OCI-LY7 (cell line): ENCODE results near the gene CDH22. TPM values are rescaled to one million over a fixed set of nuclear protein-coding genes. Genes with fewer than 3 reads are reported as not detected.

ENCODE experiments used
- BruUV-seq: library from RNA; stranded (reverse); fragments of 400-500 nt; replicated peaks from 2 replicates; lab custom pipeline; 2021; lab: Mats Ljungman, UMichigan
- CTCF ChIA-PET: fragments of 300-600 bp; sonication (Branson Sonifier 250); formaldehyde crosslinking; loops from one replicate; lab custom pipeline; 2022; ENCODE audit warnings: antibody characterized with exemption; ENCODE audit not compliant: unreplicated experiment; lab: Charles Lee
- POLR2A ChIA-PET: fragments of 300-600 bp; sonication (Branson Sonifier 250); formaldehyde crosslinking; loops from one replicate; lab custom pipeline; 2022; ENCODE audit warnings: antibody characterized with exemption; lab: Charles Lee
- DNase-seq: peaks from one replicate; pipeline ENCODE4 v3.0.0-alpha.2; 2015; ENCODE audit warnings: low spot score
- H2AFZ ChIP-seq: fragments of 200-600 bp; sonication (generic), shearing (Covaris generic); 2 replicates; pipeline ENCODE4 v1.6.1; 2014; ENCODE audit warnings: mild to moderate bottlenecking, antibody characterized with exemption, low read length, moderate library complexity
- H3K27ac ChIP-seq: fragments of 200-600 bp; sonication (generic); 2 replicates; pipeline ENCODE4 v1.5.1; 2014; ENCODE audit warnings: mixed run types, low read depth, mild to moderate bottlenecking, moderate library complexity, low read length, inconsistent platforms; ENCODE audit not compliant: poor library complexity, severe bottlenecking
- H3K36me3 ChIP-seq: fragments of 200-600 bp; sonication (generic); 2 replicates; pipeline ENCODE4 v1.6.1; 2014; ENCODE audit warnings: mild to moderate bottlenecking, antibody characterized with exemption, low read length, moderate library complexity, mixed read lengths; ENCODE audit not compliant: insufficient read depth
- H3K4me1 ChIP-seq: fragments of 200-600 bp; sonication (generic); 2 replicates; pipeline ENCODE4 v1.5.1; 2014; ENCODE audit warnings: mild to moderate bottlenecking, low read length; ENCODE audit not compliant: insufficient read depth, poor library complexity, severe bottlenecking
- H3K4me2 ChIP-seq: fragments of 200-600 bp; sonication (generic); 2 replicates; pipeline ENCODE4 v1.6.1; 2014; ENCODE audit warnings: mild to moderate bottlenecking, low read length
- H3K4me3 ChIP-seq: fragments of 200-600 bp; sonication (generic); 2 replicates; pipeline ENCODE4 v1.5.1; 2014; ENCODE audit warnings: mild to moderate bottlenecking, low read depth, low read length; ENCODE audit not compliant: poor library complexity, severe bottlenecking
- H3K79me2 ChIP-seq: fragments of 200-600 bp; sonication (generic); 2 replicates; pipeline ENCODE4 v1.6.1; 2016; ENCODE audit warnings: low read depth, mild to moderate bottlenecking, low read length, moderate library complexity, mixed read lengths; ENCODE audit not compliant: insufficient read depth
- H3K9me2 ChIP-seq: fragments of 200-600 bp; sonication (generic); 2 replicates; pipeline ENCODE4 v1.6.1; 2016; ENCODE audit warnings: mild to moderate bottlenecking, low read length, mixed read lengths; ENCODE audit not compliant: insufficient read depth
- H3K9me3 ChIP-seq: fragments of 200-600 bp; sonication (generic); 2 replicates; pipeline ENCODE4 v1.6.1; 2014; ENCODE audit warnings: mild to moderate bottlenecking, mixed run types, low read length, mixed read lengths
- H4K20me1 ChIP-seq: fragments of 200-600 bp; sonication (generic); 2 replicates; pipeline ENCODE4 v1.6.1; 2014; ENCODE audit warnings: mild to moderate bottlenecking, antibody characterized with exemption, low read length, moderate library complexity, mixed read lengths; ENCODE audit not compliant: insufficient read depth
- EZH2phosphoT487 ChIP-seq: fragments of 200-600 bp; sonication (generic); IDR thresholded peaks from 2 replicates; pipeline ENCODE4 v1.6.1; 2018; ENCODE audit warnings: low read depth, borderline replicate concordance, mild to moderate bottlenecking, mixed run types, antibody characterized with exemption, low read length, moderate library complexity, mixed read lengths
- intact Hi-C: fragments of 100-400 bp; cut with micrococcal nuclease; formaldehyde crosslinking; loops from one replicate; pipeline ENCODE4 v1.10.0; 2022; ENCODE audit not compliant: unreplicated experiment
- total RNA-seq, 2 experiments: library from RNA; depleted of rRNA in 1 of 2; stranded (reverse); fragments of >200 nt in 1 of 2; shearing (Covaris generic) in 1 of 2; gene quantifications; 2 replicates each; pipeline ENCODE4 v1.2.3, GENCODE V29; 2014 to 2022
- TF ChIP-seq, protein P1 (sequence below): fragments of 200-600 bp; sonication (generic); conservative IDR thresholded peaks from 2 replicates; pipeline ENCODE4 v1.5.1; 2014; ENCODE audit warnings: mild to moderate bottlenecking, antibody characterized with exemption, low read length, moderate library complexity, mixed read lengths

The CDH22 gene
- total RNA-seq, 2 experiments from 2014 or later, result not detected

DNA sequence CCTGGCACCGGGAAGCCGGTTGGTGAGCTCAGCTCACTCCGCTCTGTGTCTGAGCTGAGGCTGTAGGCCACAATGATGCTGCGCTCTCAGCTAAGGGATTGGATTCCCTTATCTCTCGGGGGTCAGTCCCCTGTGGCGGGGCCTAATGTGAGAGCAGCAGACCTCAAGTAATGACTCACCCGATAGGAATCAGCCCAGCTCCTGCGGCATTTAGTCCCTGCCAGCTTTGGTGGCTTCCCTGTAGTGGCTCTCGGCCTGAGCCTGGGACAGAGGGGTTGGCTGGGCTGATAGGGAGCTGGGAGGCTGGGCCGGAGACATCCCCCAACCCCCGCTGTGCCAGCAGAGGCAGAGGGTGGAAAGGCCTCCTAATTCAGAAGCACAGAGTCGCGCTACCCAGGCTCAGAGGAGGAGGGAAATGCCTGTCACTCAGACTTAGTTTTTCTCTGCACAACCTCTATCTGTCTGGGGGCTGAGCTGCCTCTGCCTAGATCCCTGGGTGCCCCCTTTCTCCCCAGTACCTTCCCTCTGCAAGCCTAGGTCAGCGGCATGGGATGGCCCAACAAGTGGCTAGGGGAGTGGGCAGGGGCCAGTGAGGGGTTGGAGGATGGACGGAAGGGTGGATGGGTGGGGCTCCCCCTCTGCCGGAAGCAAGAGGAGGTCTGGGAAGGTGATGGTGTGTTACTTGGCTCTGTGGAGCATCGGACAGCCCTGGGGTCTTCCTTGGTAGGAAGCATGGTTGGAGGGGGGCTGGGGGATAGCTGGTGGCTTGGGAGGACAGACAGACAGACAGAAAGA is 92.2 kb downstream of the CDH22 start:
- TF ChIP-seq EZH2phosphoT487, result no peak
- TF ChIP-seq, protein P1, sequence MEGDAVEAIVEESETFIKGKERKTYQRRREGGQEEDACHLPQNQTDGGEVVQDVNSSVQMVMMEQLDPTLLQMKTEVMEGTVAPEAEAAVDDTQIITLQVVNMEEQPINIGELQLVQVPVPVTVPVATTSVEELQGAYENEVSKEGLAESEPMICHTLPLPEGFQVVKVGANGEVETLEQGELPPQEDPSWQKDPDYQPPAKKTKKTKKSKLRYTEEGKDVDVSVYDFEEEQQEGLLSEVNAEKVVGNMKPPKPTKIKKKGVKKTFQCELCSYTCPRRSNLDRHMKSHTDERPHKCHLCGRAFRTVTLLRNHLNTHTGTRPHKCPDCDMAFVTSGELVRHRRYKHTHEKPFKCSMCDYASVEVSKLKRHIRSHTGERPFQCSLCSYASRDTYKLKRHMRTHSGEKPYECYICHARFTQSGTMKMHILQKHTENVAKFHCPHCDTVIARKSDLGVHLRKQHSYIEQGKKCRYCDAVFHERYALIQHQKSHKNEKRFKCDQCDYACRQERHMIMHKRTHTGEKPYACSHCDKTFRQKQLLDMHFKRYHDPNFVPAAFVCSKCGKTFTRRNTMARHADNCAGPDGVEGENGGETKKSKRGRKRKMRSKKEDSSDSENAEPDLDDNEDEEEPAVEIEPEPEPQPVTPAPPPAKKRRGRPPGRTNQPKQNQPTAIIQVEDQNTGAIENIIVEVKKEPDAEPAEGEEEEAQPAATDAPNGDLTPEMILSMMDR, result no peak
- no peaks in the 10 kb centered on the region for H3K4me1 ChIP-seq
- H3K4me3 ChIP-seq, result no peak overlapping the region
- H2AFZ ChIP-seq, result no peak overlapping the region
- H3K9me3 ChIP-seq, result no peaks in the 10 kb centered on the region
- no peak overlapping the region for H3K4me2 ChIP-seq
- no peaks in the 10 kb centered on the region for H3K9me2 ChIP-seq
- H4K20me1 ChIP-seq, result no peaks in the 10 kb centered on the region
- CTCF ChIA-PET, result no interaction called here
- no peak for DNase-seq
- H3K27ac ChIP-seq, result no peak overlapping the region
- POLR2A ChIA-PET, result no interaction called here
- intact Hi-C loops, result no loop called here
- H3K36me3 ChIP-seq, result no peaks in the 10 kb centered on the region
- no TSS peak for BruUV-seq
- no peaks in the 10 kb centered on the region for H3K79me2 ChIP-seq

DNA sequence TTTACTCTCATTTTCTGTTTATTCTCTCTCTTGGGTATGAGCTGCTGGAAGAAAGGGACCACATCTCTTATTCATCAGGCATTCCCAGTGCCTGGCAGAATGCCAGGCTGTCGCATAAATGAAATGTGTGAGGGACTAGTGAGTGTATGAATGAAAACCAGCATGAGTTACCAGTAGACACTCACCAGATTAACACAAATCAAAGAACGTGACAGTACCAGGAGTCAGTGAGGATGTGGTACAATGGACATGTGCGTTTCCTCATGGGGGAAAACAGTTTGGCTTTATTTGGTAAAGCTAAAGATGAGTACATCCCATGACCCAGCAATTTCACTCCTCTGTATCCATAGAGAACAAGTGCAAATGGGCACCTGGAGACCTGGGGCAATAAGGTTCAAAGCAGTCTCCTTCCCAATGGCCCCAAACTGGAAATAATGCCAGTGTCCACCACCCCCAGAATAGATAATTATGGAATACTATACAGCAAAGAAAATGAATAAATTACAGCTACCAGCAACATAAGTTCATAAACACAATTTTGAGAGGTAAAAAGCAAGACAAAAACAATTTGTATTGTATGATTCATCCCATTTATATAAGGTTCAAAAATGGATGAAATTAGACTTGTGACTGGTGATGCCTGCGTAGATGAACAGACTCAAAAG is 93.3 kb downstream of the CDH22 start:
- BruUV-seq, result no TSS peak
- no peaks in the 10 kb centered on the region for H3K4me1 ChIP-seq
- no peaks in the 10 kb centered on the region for H3K9me2 ChIP-seq
- TF ChIP-seq, protein P1, result no peak
- no peak for TF ChIP-seq EZH2phosphoT487
- no peaks in the 10 kb centered on the region for H3K9me3 ChIP-seq
- no peak overlapping the region for H3K27ac ChIP-seq
- H4K20me1 ChIP-seq, result no peaks in the 10 kb centered on the region
- no peak overlapping the region for H3K4me2 ChIP-seq
- intact Hi-C loops, result no loop called here
- H3K4me3 ChIP-seq, result no peak overlapping the region
- ChIA-PET POLR2A (no interaction called here), CTCF (no interaction called here)
- DNase-seq, result no peak
- H3K36me3 ChIP-seq, result no peaks in the 10 kb centered on the region
- H2AFZ ChIP-seq, result no peak overlapping the region
- H3K79me2 ChIP-seq, result no peaks in the 10 kb centered on the region
